SK-N-SH (cell line): ENCODE results near the gene CTSA. TPM values are rescaled to one million over a fixed set of nuclear protein-coding genes. Genes with fewer than 3 reads are reported as not detected.

Source experiments
- CTCF ChIA-PET: fragments of 300-600, 350-600 bp; formaldehyde crosslinking; extraction: SDS; loops from one replicate; lab custom pipeline; 2021; lab: Yijun Ruan, JAX
- POLR2A ChIA-PET: fragments of 350-600 bp; sonication (Branson Sonifier 250); formaldehyde crosslinking; extraction: SDS; loops from one replicate; lab custom pipeline; 2020; ENCODE audit warnings: antibody characterized with exemption, inconsistent platforms; lab: Yijun Ruan, JAX
- DNase-seq: peaks from one replicate; pipeline ENCODE4 v3.0.0; 2012
- H2AFZ ChIP-seq: fragments of 200-600 bp; sonication (generic); 2 replicates; pipeline ENCODE4 v1.8.1; 2016; ENCODE audit warnings: antibody characterized with exemption, mild to moderate bottlenecking, low read depth
- H3F3A ChIP-seq: fragments of 200-600 bp; sonication (generic); replicated peaks from 2 replicates; pipeline ENCODE3; 2016; ENCODE audit warnings: antibody characterized with exemption, mild to moderate bottlenecking; ENCODE audit not compliant: insufficient read depth
- H3K27ac ChIP-seq, 2 experiments: fragments of 200-500 bp in 1 of 2; fragments of 200-600 bp in 1 of 2; sonication (Bioruptor generic) in 1 of 2; sonication (generic), shearing (Covaris generic) in 1 of 2; 2 replicates each; pipeline versions ENCODE4 v1.5.1 to v1.6.1; 2014 to 2016; ENCODE audit warnings: low read depth in 2 of 2, inconsistent platforms in 1 of 2, low read length in 1 of 2, mild to moderate bottlenecking in 1 of 2, mixed read lengths in 1 of 2
- H3K27me3 ChIP-seq: fragments of 200-600 bp; sonication (generic), shearing (Covaris generic); 2 replicates; pipeline ENCODE4 v1.6.1; 2016; ENCODE audit warnings: mixed run types; ENCODE audit not compliant: insufficient read depth
- H3K36me3 ChIP-seq, 2 experiments: fragments of 200-500 bp in 1 of 2; fragments of 200-600 bp in 1 of 2; sonication (Bioruptor generic) in 1 of 2; sonication (generic) in 1 of 2; replicated peaks in 1 of 2; 2 replicates each; pipeline versions ENCODE3 to v1.5.1; 2014 to 2016; ENCODE audit warnings: low read length in 1 of 2, mild to moderate bottlenecking in 1 of 2; ENCODE audit not compliant: insufficient read depth in 2 of 2, control insufficient read depth in 1 of 2
- H3K4me1 ChIP-seq, 2 experiments: fragments of 200-500 bp in 1 of 2; fragments of 200-600 bp in 1 of 2; sonication (Bioruptor generic) in 1 of 2; sonication (generic), shearing (Covaris generic) in 1 of 2; 2 replicates each; pipeline versions ENCODE4 v1.5.1 to v1.6.1; 2014 to 2016; ENCODE audit warnings: low read depth in 1 of 2, low read length in 1 of 2, mixed run types in 1 of 2; ENCODE audit not compliant: insufficient read depth in 2 of 2, control insufficient read depth in 1 of 2
- H3K4me2 ChIP-seq: fragments of 200-600 bp; sonication (generic), shearing (Covaris generic); 2 replicates; pipeline ENCODE4 v1.6.1; 2017; ENCODE audit warnings: mixed run types
- H3K4me3 ChIP-seq, 2 experiments: fragments of 200-500 bp in 1 of 2; fragments of 200-600 bp in 1 of 2; sonication (Bioruptor generic) in 1 of 2; sonication (generic), shearing (Covaris generic) in 1 of 2; 2 replicates each; pipeline versions ENCODE4 v1.5.1 to v1.8.1; 2014 to 2016; ENCODE audit warnings: low read depth in 2 of 2, inconsistent platforms in 1 of 2, low read length in 1 of 2, mild to moderate bottlenecking in 1 of 2, mixed read lengths in 1 of 2, moderate library complexity in 1 of 2
- H3K79me2 ChIP-seq: fragments of 200-600 bp; sonication (generic); 2 replicates; pipeline ENCODE4 v1.8.1; 2017; ENCODE audit warnings: mild to moderate bottlenecking; ENCODE audit not compliant: insufficient read depth
- H3K9ac ChIP-seq: fragments of 200-600 bp; sonication (generic); 2 replicates; pipeline ENCODE4 v1.6.1; 2017; ENCODE audit warnings: mixed run types
- H3K9me2 ChIP-seq: fragments of 200-600 bp; sonication (generic); 2 replicates; pipeline ENCODE4 v1.6.1; 2017; ENCODE audit warnings: mixed run types
- H3K9me3 ChIP-seq: fragments of 200-600 bp; sonication (generic); 2 replicates; pipeline ENCODE4 v1.6.1; 2017; ENCODE audit warnings: mixed run types, mild to moderate bottlenecking, moderate library complexity
- H4K20me1 ChIP-seq: fragments of 200-600 bp; sonication (generic); 2 replicates; pipeline ENCODE4 v1.6.1; 2017; ENCODE audit warnings: mild to moderate bottlenecking, mixed run types; ENCODE audit not compliant: insufficient read depth
- CHD2 ChIP-seq: fragments of 150-350 bp; IDR thresholded peaks from 2 replicates; pipeline ENCODE4 v1.6.1; 2018; ENCODE audit warnings: low read length; ENCODE audit not compliant: partially characterized antibody
- EZH2phosphoT487 ChIP-seq: fragments of 200-600 bp; sonication (generic); IDR thresholded peaks from 2 replicates; pipeline ENCODE4 v1.6.1; 2017; ENCODE audit warnings: low read depth, mixed run types, mild to moderate bottlenecking, antibody characterized with exemption, moderate library complexity, borderline replicate concordance
- FOXJ3 ChIP-seq: sonication (generic); formaldehyde crosslinking; IDR thresholded peaks from 2 replicates; pipeline ENCODE4 v1.5.1; 2020; ENCODE audit warnings: mild to moderate bottlenecking, missing genetic modification reagents
- NFIC ChIP-seq: IDR thresholded peaks from 2 replicates; pipeline ENCODE4 v1.4.0; 2012; ENCODE audit warnings: borderline replicate concordance
- NRF1 ChIP-seq: IDR thresholded peaks from 2 replicates; pipeline ENCODE4 v1.6.1; 2012; ENCODE audit warnings: low read depth, mild to moderate bottlenecking, low read length
- POLR2AphosphoS5 ChIP-seq: IDR thresholded peaks from 2 replicates; pipeline ENCODE4 v1.6.1; 2012; ENCODE audit warnings: low read depth, low read length
- REST ChIP-seq: IDR thresholded peaks from 2 replicates; pipeline ENCODE4 v1.6.1; 2012; ENCODE audit warnings: mild to moderate bottlenecking, low read depth, low read length, moderate library complexity
- RFX5 ChIP-seq: IDR thresholded peaks from 2 replicates; pipeline ENCODE4 v1.6.1; 2012; ENCODE audit warnings: mild to moderate bottlenecking, improper control_type of control experiment, low read length
- SMC3 ChIP-seq: IDR thresholded peaks from 2 replicates; pipeline ENCODE4 v1.6.1; 2012; ENCODE audit warnings: low read depth, low read length, improper control_type of control experiment
- WGBS: methylation state at CpG from one replicate; pipeline ENCODE4 v1.1.6; 2017; ENCODE audit warnings: low lambda C conversion rate; 5-methylcytosine and 5-hydroxymethylcytosine counted together
- polyA plus RNA-seq, 3 experiments: library from polyadenylated mRNA; depleted of rRNA; stranded (reverse); fragments of >200 nt; gene quantifications; 2 replicates each; pipeline ENCODE4 v1.2.3, GENCODE V29; 2012

CTSA gene
- polyA plus RNA-seq, 1 of the 3 experiments (the other 2 are of a cell fraction) = 338 TPM

DNA sequence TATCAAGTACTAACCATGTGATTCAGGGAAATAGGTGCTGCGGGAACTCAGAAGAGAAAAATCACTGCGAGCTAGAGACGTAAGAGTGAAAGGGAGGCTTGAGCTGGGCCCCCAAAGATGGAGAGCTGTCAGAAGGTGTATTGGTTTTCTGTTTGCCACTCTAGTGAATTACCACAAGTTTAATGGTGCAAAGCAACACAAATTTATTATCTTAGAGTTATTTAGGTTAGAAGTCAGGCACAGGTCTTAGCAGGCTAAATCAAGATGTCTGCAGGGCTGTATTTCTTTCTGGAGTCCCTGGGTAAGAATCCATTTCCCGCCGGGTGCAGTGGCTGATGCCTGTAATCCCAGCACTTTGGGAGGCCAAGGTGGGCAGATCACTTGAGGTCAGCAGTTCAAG lies 31.2 kb upstream of the CTSA start (continued):
- TF ChIP-seq REST = no peak

GRCh38 chr20:45860560-45861220 lies 30.4 kb upstream of the CTSA start:
- H3K27ac ChIP-seq = no peak overlapping the region
- H4K20me1 ChIP-seq = no peaks in the 10 kb centered on the region
- H3K36me3 ChIP-seq = no peaks in the 10 kb centered on the region
- H3F3A ChIP-seq = no peaks in the 10 kb centered on the region
- H2AFZ ChIP-seq = no peak overlapping the region
- no peak overlapping the region for H3K4me3 ChIP-seq
- no peaks in the 10 kb centered on the region for H3K9me3 ChIP-seq
- no peak overlapping the region for H3K9ac ChIP-seq
- POLR2A ChIA-PET = interaction anchor here (1.0 kb wide), 1 partner anchor 20 kb away, joined by 4 read pairs; no protein-coding TSS in a partner anchor
- no peak for TF ChIP-seq CHD2
- peak; percentile 52 for TF ChIP-seq NFIC
- no peaks in the 10 kb centered on the region for H3K9me2 ChIP-seq
- no peaks in the 10 kb centered on the region for H3K27me3 ChIP-seq
- H3K4me2 ChIP-seq = no peak overlapping the region
- peaks cover 8 to 10% of the 10 kb centered on the region in 2 experiments; a peak in 2 of 4 replicates for H3K4me1 ChIP-seq
- no peak for DNase-seq
- 60% methylated on average over 7 of the region's 7 CpGs for WGBS
- peaks cover 15% of the 10 kb centered on the region for H3K79me2 ChIP-seq
- CTCF ChIA-PET = interaction anchor here (1.2 kb wide), 1 partner anchor 62 kb away, joined by 5 read pairs; no protein-coding TSS in a partner anchor

DNA sequence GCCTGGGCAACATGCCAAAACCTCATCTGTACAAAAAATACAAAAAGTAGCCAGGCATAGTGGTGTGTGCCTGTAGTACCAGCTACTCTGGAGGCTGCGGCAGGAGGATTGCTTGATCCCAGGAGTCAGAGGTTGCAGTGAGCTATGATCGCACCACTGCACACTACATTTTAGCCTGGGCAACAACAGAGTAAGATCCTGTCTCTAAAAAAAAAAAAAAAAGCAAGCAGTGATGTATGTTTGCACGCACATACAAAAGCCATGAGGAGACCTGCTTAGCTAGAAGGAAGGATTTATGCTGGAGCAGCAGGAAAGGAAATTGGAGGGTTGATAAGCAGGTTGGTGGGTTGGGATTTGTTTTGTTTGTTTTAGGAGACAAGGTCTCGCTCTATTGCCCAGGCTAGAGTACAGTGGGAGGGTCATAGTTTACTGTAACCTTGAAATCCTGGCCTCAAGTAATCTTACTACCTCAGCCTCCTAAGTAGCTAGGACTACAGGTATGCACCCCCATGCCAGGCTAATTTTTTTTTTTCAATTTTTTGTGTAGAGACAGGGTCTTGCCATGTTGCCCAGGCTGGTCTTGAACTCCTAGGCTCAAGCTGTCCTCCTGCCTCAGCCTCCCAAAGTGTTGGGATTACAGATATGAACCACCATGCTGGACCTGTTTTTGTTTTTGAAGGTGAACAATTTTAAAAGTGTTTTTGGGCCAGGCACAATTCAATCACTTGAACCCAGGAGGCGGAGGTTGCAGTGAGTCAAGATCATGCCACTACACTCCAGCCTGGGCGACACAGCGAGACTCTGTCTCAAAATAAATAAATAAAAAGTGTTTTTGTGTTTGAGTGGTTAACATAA lies 29.7 kb upstream of the CTSA start:
- Histone ChIP-seq H3F3A (no peaks in the 10 kb centered on the region), H3K4me1 (peaks cover under 1 to 6% of the 10 kb centered on the region in 2 experiments; a peak in 1 of 4 replicates), H3K4me3 (no peak overlapping the region), H3K9ac (no peak overlapping the region), H3K36me3 (no peaks in the 10 kb centered on the region), H4K20me1 (no peaks in the 10 kb centered on the region), H3K27me3 (no peaks in the 10 kb centered on the region), H3K9me3 (no peaks in the 10 kb centered on the region), H3K9me2 (no peaks in the 10 kb centered on the region), H2AFZ (no peak overlapping the region), H3K27ac (no peak overlapping the region), H3K4me2 (no peak overlapping the region), H3K79me2 (peaks cover 8% of the 10 kb centered on the region)
- 89% methylated on average over 7 of the region's 7 CpGs for WGBS
- ChIA-PET CTCF (interaction anchor here (1.2 kb wide), 1 partner anchor 62 kb away, joined by 5 read pairs; no protein-coding TSS in a partner anchor), POLR2A (interaction anchor here (1.0 kb wide), 1 partner anchor 19 kb away, joined by 4 read pairs; no protein-coding TSS in a partner anchor)
- no peak for DNase-seq
- TF ChIP-seq NRF1 (no peak), NFIC (no peak), POLR2AphosphoS5 (no peak), EZH2phosphoT487 (no peak), RFX5 (no peak), FOXJ3 (CRISPR knock-in tag) (no peak), SMC3 (no peak)
